Left ventricle myocardium superior (tissue), 1 donor: ENCODE results near the gene ACOT4. TPM values are rescaled to one million over a fixed set of nuclear protein-coding genes. Genes with fewer than 3 reads are reported as not detected.
"Not testable (repeated sequence)": the region's sequence is repeated elsewhere in the genome, so short reads cannot be mapped to it uniquely, and the experiment has no call there.

ENCODE experiments used
- ATAC-seq: fragments of 200-7000 bp; cut with Tn5 transposase; one replicate; pipeline ENCODE4 v1.9.1; 2020; ENCODE audit warnings: mild to moderate bottlenecking, moderate library complexity
- DNase-seq: peaks from one replicate; pipeline ENCODE4 v3.0.0-alpha.2; 2020
- intact Hi-C: fragments of 100-400 bp; cut with micrococcal nuclease; formaldehyde crosslinking; loops from one replicate; pipeline ENCODE4 v1.11.0; 2022
- total RNA-seq: library from RNA; stranded (reverse); fragmentation: NEBNext Ultra II Directional; extraction: Animal tissue kit (Norgen Biotek cat#: 25700); gene quantifications from one replicate; pipeline ENCODE4 v1.2.1, GENCODE V29; 2021
- donor health status: DM: no; HTN: yes; CAD: no; lungs with severe emphysema.

ACOT4 gene
- total RNA-seq, 1 donor from 2014 or later = 0.84 TPM

- DNase-seq (no peak), ATAC-seq (no peak)
- intact Hi-C loops = no loop called here
These were observed 31.9 kb downstream of the ACOT4 start for GRCh38 chr14:73623504-73624054.

DNA sequence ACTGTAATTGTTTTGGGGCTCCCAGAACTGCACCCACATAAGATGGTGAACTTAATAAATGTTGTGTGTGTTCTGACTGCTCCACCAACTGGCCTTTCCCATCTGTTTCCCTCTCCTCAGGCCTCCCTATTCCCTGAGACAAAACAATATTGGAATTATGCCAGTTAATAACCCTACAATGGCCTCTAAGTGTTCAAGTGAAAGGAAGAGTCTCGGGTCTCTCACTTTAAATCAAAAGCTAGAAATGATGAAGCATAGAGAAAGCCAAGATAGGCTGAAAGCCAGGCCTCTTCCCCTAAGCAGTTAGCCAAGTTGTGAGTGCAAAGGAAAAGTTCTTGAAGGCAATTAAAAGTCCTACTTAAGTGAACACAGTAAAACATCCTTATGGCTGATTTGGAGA lies 34.0 kb downstream of the ACOT4 start:
- DNase-seq (no peak), ATAC-seq (no peak)
- intact Hi-C loops = no loop called here

GRCh38 chr14:73627151-73627558 lies 35.5 kb downstream of the ACOT4 start:
- intact Hi-C loops = no loop called here
- no peak for DNase-seq
- ATAC-seq = no peak

DNA sequence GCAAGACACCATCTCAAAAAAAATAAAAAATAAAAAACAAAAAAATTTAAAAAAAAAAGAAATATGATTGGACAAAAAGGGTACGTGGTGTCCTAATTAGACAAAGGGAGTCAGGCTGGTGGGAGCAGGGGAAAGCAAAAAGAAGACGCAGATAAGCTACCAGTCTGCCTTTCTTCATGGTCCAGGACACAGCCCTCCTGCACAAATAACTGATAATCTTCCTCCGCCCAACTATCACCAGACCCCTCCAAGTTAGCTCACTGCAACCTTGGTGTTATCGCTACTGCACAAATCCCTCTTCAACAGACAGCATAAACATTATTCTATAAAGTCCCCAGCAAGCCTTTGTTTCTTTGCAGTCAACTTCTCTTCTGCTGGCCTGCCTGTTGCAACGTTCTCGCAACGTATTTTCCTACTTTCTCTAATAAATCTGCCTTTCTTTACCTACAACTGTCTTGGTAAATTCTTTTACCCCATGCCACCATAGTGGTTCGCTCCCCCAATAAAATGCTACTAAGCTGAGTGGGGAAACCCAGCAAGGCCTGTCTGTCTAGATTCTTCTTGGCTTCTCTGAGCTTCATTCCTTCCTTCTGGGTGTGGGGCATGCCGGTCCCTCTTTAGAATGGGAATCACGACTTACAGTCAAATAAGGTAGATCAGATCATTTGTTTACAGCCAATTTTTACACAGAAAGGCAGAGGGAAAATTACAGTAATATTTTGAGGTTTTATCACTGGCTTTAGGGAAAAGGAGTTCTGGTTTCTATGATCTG lies 38.5 kb downstream of the ACOT4 start:
- intact Hi-C loops = no loop called here
- DNase-seq = no peak
- no peak for ATAC-seq

- ATAC-seq = peak; percentile 91
- intact Hi-C loops = no loop called here
- DNase-seq = peak; percentile 72
These were observed 41.7 kb downstream of the ACOT4 start for GRCh38 chr14:73633116-73634010.

GRCh38 chr14:73634011-73634833 lies 42.5 kb downstream of the ACOT4 start:
- intact Hi-C loops = no loop called here
- ATAC-seq = peak; percentile 90
- peak; percentile 66 for DNase-seq

GRCh38 chr14:73636355-73636754 lies 44.7 kb downstream of the ACOT4 start:
- intact Hi-C loops, ATAC-seq, DNase-seq: not testable (repeated sequence)

- intact Hi-C loops = no loop called here
- DNase-seq (no peak), ATAC-seq (no peak)
These were observed 46.2 kb downstream of the ACOT4 start for GRCh38 chr14:73637830-73638229.

DNA sequence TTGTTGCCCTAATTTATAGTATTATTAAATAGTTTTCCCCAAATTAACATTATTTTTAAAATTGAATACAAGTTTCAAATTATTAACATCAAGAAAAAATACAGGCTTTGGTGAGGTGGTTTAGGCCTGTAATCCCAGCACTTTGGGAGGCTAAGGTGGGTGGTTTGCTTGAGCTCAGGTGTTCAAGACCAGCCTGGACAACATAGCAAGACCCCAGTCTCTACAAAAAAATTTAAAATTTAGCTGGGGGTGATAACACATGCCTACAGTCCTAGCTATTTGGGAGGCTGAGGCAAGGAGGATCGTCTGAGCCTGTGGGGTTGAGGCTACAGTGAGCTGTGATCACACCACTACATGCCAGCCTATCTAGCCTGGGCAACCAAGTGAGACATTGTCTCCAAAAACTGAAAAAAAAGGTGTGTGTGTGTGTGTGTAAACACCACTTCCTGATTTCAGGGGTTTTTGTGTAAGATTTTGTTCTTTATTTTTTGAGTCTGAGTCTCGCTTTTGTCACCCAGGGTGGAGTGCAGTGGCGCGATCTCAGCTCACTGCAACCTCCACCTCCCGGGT lies 49.2 kb downstream of the ACOT4 start:
- no peak for ATAC-seq
- intact Hi-C loops = no loop called here
- no peak for DNase-seq

DNA sequence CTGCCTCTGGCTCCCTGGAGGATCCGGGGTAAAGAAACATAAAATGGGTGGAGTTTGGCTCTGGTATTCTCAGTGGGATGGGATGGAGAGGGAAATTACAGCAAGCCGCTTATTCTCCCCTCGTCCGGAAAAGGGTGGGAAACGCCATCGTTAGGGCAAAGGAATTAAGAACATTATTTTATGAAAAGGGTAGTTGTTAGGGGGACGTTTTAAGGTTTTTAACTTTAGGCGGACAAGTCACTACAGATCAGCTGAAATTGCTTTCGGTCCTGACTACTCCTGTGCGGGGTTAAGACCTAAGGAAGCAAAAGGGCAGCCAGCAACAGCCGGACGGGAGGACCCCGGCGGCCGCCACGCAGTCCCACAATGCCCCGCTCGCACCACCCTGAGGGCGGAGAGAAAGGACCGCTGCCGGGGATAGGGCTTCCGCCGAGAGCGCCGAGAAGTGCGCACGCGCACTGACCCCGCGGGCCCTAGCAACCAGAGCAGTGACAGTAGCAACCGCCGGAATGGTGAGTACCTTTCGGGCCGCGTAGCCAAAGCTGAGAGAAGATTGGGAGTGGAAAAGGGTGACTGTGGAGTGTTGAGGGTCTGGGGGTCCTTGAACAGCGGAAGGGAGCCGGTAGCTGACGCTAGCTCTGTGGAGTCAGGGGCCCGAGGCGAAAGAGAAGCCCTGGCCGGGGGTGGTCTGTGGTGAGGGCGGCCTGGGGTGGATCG lies 53.0 kb downstream of the ACOT4 start, which contains the start of gene DNAL1:
Gene DNAL1 (plus strand): TSS at position 456 of the 717 bp plus-strand sequence. CDS start 54 bp downstream, at position 510.
- intact Hi-C loops = no loop called here
- peak; percentile 97 for DNase-seq
- peak; percentile 100 for ATAC-seq

DNA sequence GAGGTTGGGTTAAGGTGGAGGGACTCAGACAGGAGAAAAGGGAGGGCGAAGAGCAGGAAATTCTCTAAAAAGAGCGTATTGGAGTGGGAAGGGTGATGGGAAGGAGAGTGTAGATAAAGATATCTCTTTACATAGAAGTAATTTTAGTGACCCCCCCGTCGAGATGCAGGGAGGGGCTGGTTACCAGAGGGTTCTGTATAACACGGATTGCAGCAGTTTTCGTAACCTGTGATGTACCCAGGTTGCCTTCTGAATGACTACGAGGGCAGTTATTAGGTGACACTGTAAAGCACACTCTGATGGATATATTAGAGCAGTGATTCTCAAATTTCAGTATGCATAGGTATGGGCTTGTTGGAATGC lies 53.6 kb downstream of the ACOT4 start:
- DNase-seq (no peak), ATAC-seq (no peak)
- intact Hi-C loops = no loop called here

Other genes starting within 250 kb of the ACOT4 start
- 41.9 TPM for gene NUMB, start 133.3 kb upstream of the ACOT4 start, total RNA-seq
- gene RIOX1, start 100.9 kb upstream of the ACOT4 start, total RNA-seq = 8.1 TPM
- 24.7 TPM for gene ACOT1, start 54.7 kb upstream of the ACOT4 start, total RNA-seq
- gene HEATR4, start 32.9 kb upstream of the ACOT4 start, total RNA-seq = 0.10 TPM
- gene ACOT2, start 22.7 kb upstream of the ACOT4 start, total RNA-seq = 217 TPM
- not detected for gene ACOT6, start 20.6 kb downstream of the ACOT4 start, total RNA-seq
- 12.0 TPM for gene DNAL1, start 53.1 kb downstream of the ACOT4 start, total RNA-seq
- 13.9 TPM for gene PNMA1, start 122.5 kb downstream of the ACOT4 start, total RNA-seq